SK-N-SH (cell line): ENCODE data around the gene YKT6. TPM values are rescaled to one million over a fixed set of nuclear protein-coding genes. Genes with fewer than 3 reads are reported as not detected.

Source experiments
- CTCF ChIA-PET: fragments of 300-600, 350-600 bp; formaldehyde crosslinking; extraction: SDS; loops from one replicate; lab custom pipeline; 2021; lab: Yijun Ruan, JAX
- POLR2A ChIA-PET: fragments of 350-600 bp; sonication (Branson Sonifier 250); formaldehyde crosslinking; extraction: SDS; loops from one replicate; lab custom pipeline; 2020; ENCODE audit warnings: antibody characterized with exemption, inconsistent platforms; lab: Yijun Ruan, JAX
- DNase-seq: peaks from one replicate; pipeline ENCODE4 v3.0.0; 2012
- H2AFZ ChIP-seq: fragments of 200-600 bp; sonication (generic); 2 replicates; pipeline ENCODE4 v1.8.1; 2016; ENCODE audit warnings: antibody characterized with exemption, mild to moderate bottlenecking, low read depth
- H3F3A ChIP-seq: fragments of 200-600 bp; sonication (generic); replicated peaks from 2 replicates; pipeline ENCODE3; 2016; ENCODE audit warnings: antibody characterized with exemption, mild to moderate bottlenecking; ENCODE audit not compliant: insufficient read depth
- H3K27ac ChIP-seq, 2 experiments: fragments of 200-500 bp in 1 of 2; fragments of 200-600 bp in 1 of 2; sonication (Bioruptor generic) in 1 of 2; sonication (generic), shearing (Covaris generic) in 1 of 2; 2 replicates each; pipeline versions ENCODE4 v1.5.1 to v1.6.1; 2014 to 2016; ENCODE audit warnings: low read depth in 2 of 2, inconsistent platforms in 1 of 2, low read length in 1 of 2, mild to moderate bottlenecking in 1 of 2, mixed read lengths in 1 of 2
- H3K27me3 ChIP-seq: fragments of 200-600 bp; sonication (generic), shearing (Covaris generic); 2 replicates; pipeline ENCODE4 v1.6.1; 2016; ENCODE audit warnings: mixed run types; ENCODE audit not compliant: insufficient read depth
- H3K36me3 ChIP-seq, 2 experiments: fragments of 200-500 bp in 1 of 2; fragments of 200-600 bp in 1 of 2; sonication (Bioruptor generic) in 1 of 2; sonication (generic) in 1 of 2; replicated peaks in 1 of 2; 2 replicates each; pipeline versions ENCODE3 to v1.5.1; 2014 to 2016; ENCODE audit warnings: low read length in 1 of 2, mild to moderate bottlenecking in 1 of 2; ENCODE audit not compliant: insufficient read depth in 2 of 2, control insufficient read depth in 1 of 2
- H3K4me1 ChIP-seq, 2 experiments: fragments of 200-500 bp in 1 of 2; fragments of 200-600 bp in 1 of 2; sonication (Bioruptor generic) in 1 of 2; sonication (generic), shearing (Covaris generic) in 1 of 2; 2 replicates each; pipeline versions ENCODE4 v1.5.1 to v1.6.1; 2014 to 2016; ENCODE audit warnings: low read depth in 1 of 2, low read length in 1 of 2, mixed run types in 1 of 2; ENCODE audit not compliant: insufficient read depth in 2 of 2, control insufficient read depth in 1 of 2
- H3K4me2 ChIP-seq: fragments of 200-600 bp; sonication (generic), shearing (Covaris generic); 2 replicates; pipeline ENCODE4 v1.6.1; 2017; ENCODE audit warnings: mixed run types
- H3K4me3 ChIP-seq, 2 experiments: fragments of 200-500 bp in 1 of 2; fragments of 200-600 bp in 1 of 2; sonication (Bioruptor generic) in 1 of 2; sonication (generic), shearing (Covaris generic) in 1 of 2; 2 replicates each; pipeline versions ENCODE4 v1.5.1 to v1.8.1; 2014 to 2016; ENCODE audit warnings: low read depth in 2 of 2, inconsistent platforms in 1 of 2, low read length in 1 of 2, mild to moderate bottlenecking in 1 of 2, mixed read lengths in 1 of 2, moderate library complexity in 1 of 2
- H3K79me2 ChIP-seq: fragments of 200-600 bp; sonication (generic); 2 replicates; pipeline ENCODE4 v1.8.1; 2017; ENCODE audit warnings: mild to moderate bottlenecking; ENCODE audit not compliant: insufficient read depth
- H3K9ac ChIP-seq: fragments of 200-600 bp; sonication (generic); 2 replicates; pipeline ENCODE4 v1.6.1; 2017; ENCODE audit warnings: mixed run types
- H3K9me2 ChIP-seq: fragments of 200-600 bp; sonication (generic); 2 replicates; pipeline ENCODE4 v1.6.1; 2017; ENCODE audit warnings: mixed run types
- H3K9me3 ChIP-seq: fragments of 200-600 bp; sonication (generic); 2 replicates; pipeline ENCODE4 v1.6.1; 2017; ENCODE audit warnings: mixed run types, mild to moderate bottlenecking, moderate library complexity
- H4K20me1 ChIP-seq: fragments of 200-600 bp; sonication (generic); 2 replicates; pipeline ENCODE4 v1.6.1; 2017; ENCODE audit warnings: mild to moderate bottlenecking, mixed run types; ENCODE audit not compliant: insufficient read depth
- CHD2 ChIP-seq: fragments of 150-350 bp; IDR thresholded peaks from 2 replicates; pipeline ENCODE4 v1.6.1; 2018; ENCODE audit warnings: low read length; ENCODE audit not compliant: partially characterized antibody
- CTCF ChIP-seq: fragments of 200-600 bp; sonication (generic); IDR thresholded peaks from 2 replicates; pipeline ENCODE4 v1.6.1; 2017; ENCODE audit warnings: antibody characterized with exemption, mild to moderate bottlenecking, moderate library complexity
- EP300 ChIP-seq, 2 experiments: IDR thresholded peaks; 2 replicates each; pipeline versions ENCODE4 v1.4.0 to v1.6.1; 2012; ENCODE audit warnings: borderline replicate concordance in 1 of 2, low read depth in 1 of 2, low read length in 1 of 2
- FOSL2 ChIP-seq: IDR thresholded peaks from 2 replicates; pipeline ENCODE4 v1.4.0; 2012; ENCODE audit warnings: low read depth, mild to moderate bottlenecking, moderate library complexity, borderline replicate concordance
- MXI1 ChIP-seq: IDR thresholded peaks from 2 replicates; pipeline ENCODE4 v1.6.1; 2012; ENCODE audit warnings: mild to moderate bottlenecking, low read depth, low read length, improper control_type of control experiment
- NFIC ChIP-seq: IDR thresholded peaks from 2 replicates; pipeline ENCODE4 v1.4.0; 2012; ENCODE audit warnings: borderline replicate concordance
- NRF1 ChIP-seq: IDR thresholded peaks from 2 replicates; pipeline ENCODE4 v1.6.1; 2012; ENCODE audit warnings: low read depth, mild to moderate bottlenecking, low read length
- RAD21 ChIP-seq: IDR thresholded peaks from 2 replicates; pipeline ENCODE4 v1.6.1; 2012; ENCODE audit warnings: mild to moderate bottlenecking, low read length
- RCOR1 ChIP-seq: fragments of 150-350 bp; IDR thresholded peaks from 2 replicates; pipeline ENCODE4 v1.6.1; 2017; ENCODE audit warnings: antibody characterized with exemption, low read length
- RFX5 ChIP-seq: IDR thresholded peaks from 2 replicates; pipeline ENCODE4 v1.6.1; 2012; ENCODE audit warnings: mild to moderate bottlenecking, improper control_type of control experiment, low read length
- SIN3A ChIP-seq: IDR thresholded peaks from 2 replicates; pipeline ENCODE4 v1.6.1; 2012; ENCODE audit warnings: low read depth, mild to moderate bottlenecking, low read length, moderate library complexity, borderline replicate concordance
- TAF1 ChIP-seq: IDR thresholded peaks from 2 replicates; pipeline ENCODE4 v1.6.1; 2012; ENCODE audit warnings: low read depth, mild to moderate bottlenecking, low read length, moderate library complexity, borderline replicate concordance
- TCF12 ChIP-seq: IDR thresholded peaks from 2 replicates; pipeline ENCODE4 v1.4.0; 2012
- TEAD4 ChIP-seq: IDR thresholded peaks from 2 replicates; pipeline ENCODE4 v1.4.0; 2012; ENCODE audit warnings: mild to moderate bottlenecking, borderline replicate concordance; ENCODE audit not compliant: insufficient read depth
- USF2 ChIP-seq: fragments of 150-350 bp; IDR thresholded peaks from 2 replicates; pipeline ENCODE4 v1.6.1; 2017; ENCODE audit warnings: antibody characterized with exemption, low read length, low read depth, borderline replicate concordance
- YY1 ChIP-seq: IDR thresholded peaks from 2 replicates; pipeline ENCODE4 v1.4.0; 2012; ENCODE audit warnings: low read depth, mild to moderate bottlenecking
- WGBS: methylation state at CpG from one replicate; pipeline ENCODE4 v1.1.6; 2017; ENCODE audit warnings: low lambda C conversion rate; 5-methylcytosine and 5-hydroxymethylcytosine counted together
- polyA plus RNA-seq, 3 experiments: library from polyadenylated mRNA; depleted of rRNA; stranded (reverse); fragments of >200 nt; gene quantifications; 2 replicates each; pipeline ENCODE4 v1.2.3, GENCODE V29; 2012
- TF ChIP-seq, protein P1 (sequence below): IDR thresholded peaks from 2 replicates; pipeline ENCODE4 v1.4.0; 2012; ENCODE audit warnings: low read depth
- TF ChIP-seq, protein P2 (sequence below): IDR thresholded peaks from 2 replicates; pipeline ENCODE4; 2012

Gene YKT6
- polyA plus RNA-seq, 1 of the 3 experiments (the other 2 are of a cell fraction), result 170 TPM

- TF ChIP-seq RCOR1 (no peak), NFIC (no peak), RAD21 (no peak), TCF12 (no peak), MXI1 (no peak), NRF1 (no peak)
- TF ChIP-seq, protein P1, sequence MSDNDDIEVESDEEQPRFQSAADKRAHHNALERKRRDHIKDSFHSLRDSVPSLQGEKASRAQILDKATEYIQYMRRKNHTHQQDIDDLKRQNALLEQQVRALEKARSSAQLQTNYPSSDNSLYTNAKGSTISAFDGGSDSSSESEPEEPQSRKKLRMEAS, result no peak
Observed at GRCh38 chr7:44249639-44250234, 49.0 kb downstream of the YKT6 start (continued).

DNA sequence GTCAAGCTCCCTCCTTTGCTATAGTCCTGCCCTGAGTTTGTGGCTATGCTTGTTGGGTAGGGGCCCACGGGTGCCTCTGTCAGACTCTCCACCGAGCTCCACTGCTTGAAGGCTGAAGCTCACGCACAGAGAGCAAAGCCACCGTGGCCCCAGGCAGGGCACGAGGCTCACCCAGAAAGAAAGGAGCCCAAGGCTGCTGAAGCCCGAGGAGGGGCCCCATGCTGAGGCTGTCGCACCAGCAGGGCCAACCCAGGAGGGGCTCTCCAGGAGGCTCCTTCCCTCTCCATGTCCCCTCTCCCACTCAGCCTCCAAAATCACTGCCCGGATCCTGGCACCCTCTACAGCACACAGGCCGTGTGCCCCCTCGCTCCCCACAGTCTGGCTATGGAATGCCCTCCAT lies 50.5 kb downstream of the YKT6 start:
- no peaks in the 10 kb centered on the region for H3K79me2 ChIP-seq
- no peaks in the 10 kb centered on the region for H3F3A ChIP-seq
- H3K9me2 ChIP-seq, result no peaks in the 10 kb centered on the region
- peaks cover 0 to 6% of the 10 kb centered on the region in 2 experiments; a peak in 1 of 4 replicates for H3K4me1 ChIP-seq
- POLR2A ChIA-PET, result no interaction called here
- no peaks in the 10 kb centered on the region for H4K20me1 ChIP-seq
- H3K27ac ChIP-seq, result no peak overlapping the region
- H3K4me2 ChIP-seq, result no peak overlapping the region
- H3K9me3 ChIP-seq, result no peaks in the 10 kb centered on the region
- TF ChIP-seq, protein P2, sequence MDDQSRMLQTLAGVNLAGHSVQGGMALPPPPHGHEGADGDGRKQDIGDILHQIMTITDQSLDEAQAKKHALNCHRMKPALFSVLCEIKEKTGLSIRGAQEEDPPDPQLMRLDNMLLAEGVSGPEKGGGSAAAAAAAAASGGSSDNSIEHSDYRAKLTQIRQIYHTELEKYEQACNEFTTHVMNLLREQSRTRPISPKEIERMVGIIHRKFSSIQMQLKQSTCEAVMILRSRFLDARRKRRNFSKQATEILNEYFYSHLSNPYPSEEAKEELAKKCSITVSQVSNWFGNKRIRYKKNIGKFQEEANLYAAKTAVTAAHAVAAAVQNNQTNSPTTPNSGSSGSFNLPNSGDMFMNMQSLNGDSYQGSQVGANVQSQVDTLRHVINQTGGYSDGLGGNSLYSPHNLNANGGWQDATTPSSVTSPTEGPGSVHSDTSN, result no peak
- TF ChIP-seq USF2 (no peak), TEAD4 (no peak), TAF1 (no peak), YY1 (no peak), FOSL2 (no peak), EP300 (IDR thresholded peaks at IDR 0.05; ENCODE audit: borderline replicate concordance in 1 of 2, low read depth in 1 of 2, low read length in 1 of 2) (no peak)
- DNase-seq, result no peak
- no peak overlapping the region for H2AFZ ChIP-seq
- 70% methylated on average over 10 of the region's 10 CpGs for WGBS
- CTCF ChIA-PET, result interaction anchor here (1.2 to 10.0 kb wide), 2 partner anchors 9 to 13 kb away, joined by 3 to 101 read pairs; no protein-coding TSS in a partner anchor
- H3K36me3 ChIP-seq, result no peaks in the 10 kb centered on the region
- no peaks in the 10 kb centered on the region for H3K27me3 ChIP-seq
- no peak overlapping the region for H3K9ac ChIP-seq
- H3K4me3 ChIP-seq, result no peak overlapping the region

DNA sequence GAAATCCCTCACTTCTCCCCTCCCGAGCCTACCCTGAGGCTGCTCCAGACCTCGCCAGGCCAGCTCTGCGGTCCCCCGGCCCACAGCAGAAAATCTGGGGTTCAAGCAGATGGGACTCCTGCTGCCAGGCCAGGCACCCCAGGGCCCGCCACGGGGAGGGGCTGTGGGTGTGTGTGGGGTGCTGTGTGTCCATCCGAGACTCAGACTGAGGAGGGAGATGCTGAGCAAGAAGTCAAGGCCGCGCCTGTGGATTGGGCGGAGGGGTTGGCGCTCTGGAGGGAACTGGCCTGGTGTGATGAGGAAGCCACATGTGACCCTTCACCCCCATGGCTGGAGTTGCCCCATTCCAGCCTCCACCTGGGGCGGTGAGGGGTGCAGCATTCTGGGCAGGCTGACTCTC lies 51.1 kb downstream of the YKT6 start:
- TF ChIP-seq CHD2 (no peak), SIN3A (no peak), RAD21 (no peak), CTCF (no peak), RFX5 (no peak)
- Histone ChIP-seq H2AFZ (no peak overlapping the region), H3K4me2 (no peak overlapping the region), H3F3A (no peaks in the 10 kb centered on the region), H3K4me3 (no peak overlapping the region), H3K9me3 (no peaks in the 10 kb centered on the region), H3K79me2 (no peaks in the 10 kb centered on the region), H4K20me1 (no peaks in the 10 kb centered on the region), H3K27ac (no peak overlapping the region), H3K9ac (no peak overlapping the region), H3K4me1 (peaks cover 0 to 8% of the 10 kb centered on the region in 2 experiments; a peak in 1 of 4 replicates), H3K36me3 (no peaks in the 10 kb centered on the region), H3K27me3 (no peaks in the 10 kb centered on the region), H3K9me2 (no peaks in the 10 kb centered on the region)
- POLR2A ChIA-PET, result no interaction called here
- DNase-seq, result no peak
- CTCF ChIA-PET, result interaction anchor here (1.2 to 10.0 kb wide), 2 partner anchors 9 to 13 kb away, joined by 3 to 101 read pairs; no protein-coding TSS in a partner anchor
- WGBS, result 82% methylated on average over 8 of the region's 12 CpGs
